Adrenal gland (tissue), 12 donors: Measurements from ENCODE around the gene MPHOSPH10. TPM values are rescaled to one million over a fixed set of nuclear protein-coding genes. Genes with fewer than 3 reads are reported as not detected.

Experiments
- DNase-seq, 7 donors: peaks; one replicate each; pipeline ENCODE4 v3.0.0-alpha.2; 2019 to 2020
- H3K27ac ChIP-seq, 5 donors: fragments of 200-600 bp; sonication (generic) in 4 of 5; 1 replicate in 3 of 5; 2 replicates in 2 of 5; pipeline versions ENCODE4 v1.5.1 to v1.8.0; 2016 to 2020; ENCODE audit warnings: mild to moderate bottlenecking in 1 of 5
- H3K27me3 ChIP-seq: fragments of 200-600 bp; 2 replicates; pipeline ENCODE4 v1.8.0; 2021
- H3K36me3 ChIP-seq, 2 donors: fragments of 200-600 bp; replicated peaks in 1 of 2; 1 replicate in 1 of 2; 2 replicates in 1 of 2; pipeline versions ENCODE4 v1.5.1 to v1.8.0; 2018 to 2022
- H3K4me1 ChIP-seq, 2 donors: fragments of 200-600 bp; replicated peaks in 1 of 2; 1 replicate in 1 of 2; 2 replicates in 1 of 2; pipeline versions ENCODE4 v1.5.1 to v1.8.0; 2018 to 2021
- H3K4me3 ChIP-seq, 4 donors: fragments of 200-600 bp; sonication (generic) in 3 of 4; one replicate each; pipeline ENCODE4 v1.5.1; 2016 to 2018
- H3K9me3 ChIP-seq, 3 donors: fragments of 200-600 bp; sonication (generic) in 1 of 3; replicated peaks in 1 of 3; 1 replicate in 2 of 3; 2 replicates in 1 of 3; pipeline versions ENCODE4 v1.5.1 to v1.8.0; 2016 to 2021
- POLR2A ChIP-seq, 2 donors: fragments of 450-650 bp; IDR thresholded peaks; one replicate each; pipeline ENCODE4 v1.6.1; 2017; ENCODE audit warnings: antibody characterized with exemption in 2 of 2, mild to moderate bottlenecking in 2 of 2, moderate library complexity in 1 of 2
- WGBS, 4 donors: extraction: QIAGEN DNeasy Blood & Tissue Kit in 2 of 4; methylation state at CpG; one replicate each; pipeline versions ENCODE4 v1.1.5 to v1.1.7; 2013 to 2017; 5-methylcytosine and 5-hydroxymethylcytosine counted together
- intact Hi-C, 2 donors: fragments of 100-400 bp; cut with DNase I; formaldehyde crosslinking; loops; one replicate each; pipeline versions ENCODE4 v1.14.1 to v1.15.0; 2022 to 2023
- polyA plus RNA-seq, 3 donors: library from polyadenylated mRNA; stranded (reverse); fragments of 200-250 nt in 2 of 3; fragments of 350-450 nt in 1 of 3; fragmentation: Illumina TruSeq in 1 of 3; extraction: RNeasy Lipid Tissue Mini Kit (QIAGEN cat#74804) in 1 of 3; gene quantifications; one replicate each; pipeline ENCODE4 v1.2.3, GENCODE V29; 2013 to 2014
- total RNA-seq, 9 donors: library from RNA; depleted of rRNA in 4 of 9; stranded (reverse); fragments of >200 nt in 4 of 9; fragments of 120-200 nt in 1 of 9; fragmentation: NEBNext Ultra II Directional in 1 of 9; extraction: Animal tissue kit (Norgen Biotek cat#: 25700) in 1 of 9; gene quantifications; one replicate each; pipeline versions ENCODE4 v1.1.0 to v1.2.4, GENCODE V29; 2013 to 2023
- TF ChIP-seq, protein P1 (sequence below), 6 experiments: fragments of 450-650 bp in 4 of 6; fragments of 200-600 bp in 2 of 6; sonication (generic) in 1 of 6; IDR thresholded peaks; 1 replicate in 5 of 6; 2 replicates in 1 of 6; pipeline versions ENCODE4 v1.5.1 to v1.8.0; 2016 to 2021; ENCODE audit warnings: antibody characterized with exemption in 6 of 6, mild to moderate bottlenecking in 2 of 6, moderate library complexity in 1 of 6
- donor health status: healthy with polysubstance abuse.
- donor health status: Bipolar disorder and iron deficiency.
- donor health status: DM: yes; HTN: yes; CAD: no.
- donor health status: DM: no; HTN: no; CAD: no.
- donor health status: DM: no; HTN: no; CAD: no.
- donor health status: DM: yes; HTN: yes; CAD: no.

MPHOSPH10 gene
- total and polyA plus RNA-seq, 12 donors, result 9.4 to 62.1 (median 28.8) TPM

DNA sequence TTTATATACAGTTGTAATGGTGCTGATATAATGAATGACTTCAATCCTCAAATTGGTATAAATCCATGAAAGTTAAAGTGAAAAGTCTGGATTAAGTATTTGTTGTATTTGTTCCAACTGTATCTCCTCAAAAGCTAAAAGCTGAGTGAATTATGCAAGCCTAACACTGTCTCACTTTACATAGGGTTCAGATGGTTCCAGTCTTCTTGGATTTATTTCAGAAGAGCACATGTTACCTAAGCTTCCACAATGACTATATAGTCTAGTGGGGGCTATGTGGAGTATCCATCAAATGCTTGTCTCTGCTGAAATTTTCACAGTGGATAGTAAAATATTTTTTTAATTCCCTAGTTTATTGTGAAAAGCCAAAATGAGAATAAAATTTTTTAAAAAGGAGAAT, 13.4 kb upstream of the MPHOSPH10 start:
- Histone ChIP-seq H3K27me3 (no peaks in the 10 kb centered on the region), H3K4me1 (no peaks in the 10 kb centered on the region), H3K27ac (no peak overlapping the region), H3K36me3 (peaks cover 0 to 20% of the 10 kb centered on the region in 2 donors), H3K4me3 (no peak overlapping the region), H3K9me3 (peaks cover 0 to 4% (median 0%) of the 10 kb centered on the region in 3 donors)
- no peak for DNase-seq
- intact Hi-C loops, result no loop called here
- TF ChIP-seq POLR2A (IDR thresholded peaks at IDR 0.05), result no peak
- TF ChIP-seq, protein P1, sequence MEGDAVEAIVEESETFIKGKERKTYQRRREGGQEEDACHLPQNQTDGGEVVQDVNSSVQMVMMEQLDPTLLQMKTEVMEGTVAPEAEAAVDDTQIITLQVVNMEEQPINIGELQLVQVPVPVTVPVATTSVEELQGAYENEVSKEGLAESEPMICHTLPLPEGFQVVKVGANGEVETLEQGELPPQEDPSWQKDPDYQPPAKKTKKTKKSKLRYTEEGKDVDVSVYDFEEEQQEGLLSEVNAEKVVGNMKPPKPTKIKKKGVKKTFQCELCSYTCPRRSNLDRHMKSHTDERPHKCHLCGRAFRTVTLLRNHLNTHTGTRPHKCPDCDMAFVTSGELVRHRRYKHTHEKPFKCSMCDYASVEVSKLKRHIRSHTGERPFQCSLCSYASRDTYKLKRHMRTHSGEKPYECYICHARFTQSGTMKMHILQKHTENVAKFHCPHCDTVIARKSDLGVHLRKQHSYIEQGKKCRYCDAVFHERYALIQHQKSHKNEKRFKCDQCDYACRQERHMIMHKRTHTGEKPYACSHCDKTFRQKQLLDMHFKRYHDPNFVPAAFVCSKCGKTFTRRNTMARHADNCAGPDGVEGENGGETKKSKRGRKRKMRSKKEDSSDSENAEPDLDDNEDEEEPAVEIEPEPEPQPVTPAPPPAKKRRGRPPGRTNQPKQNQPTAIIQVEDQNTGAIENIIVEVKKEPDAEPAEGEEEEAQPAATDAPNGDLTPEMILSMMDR (IDR thresholded peaks at IDR 0.05), result no peak

DNA sequence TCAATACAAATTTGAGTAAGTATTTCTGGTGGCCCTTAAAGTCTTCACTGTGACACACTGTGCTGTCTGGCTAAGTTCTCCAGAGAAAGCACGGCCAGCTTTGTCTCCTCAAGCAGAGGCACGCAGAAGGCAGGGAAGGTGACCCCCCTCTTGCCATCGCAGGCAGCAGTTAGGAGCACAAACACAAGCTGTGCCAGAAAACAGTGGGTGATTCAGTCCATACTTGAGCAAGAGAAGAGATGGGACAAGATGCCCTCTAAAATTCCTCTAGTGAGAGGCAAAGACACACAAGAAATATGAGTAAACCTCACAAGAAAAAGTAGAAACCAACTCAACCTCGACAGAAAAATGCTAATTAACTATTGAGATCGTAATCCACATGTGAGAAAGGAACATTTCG, 10.2 kb upstream of the MPHOSPH10 start:
- Histone ChIP-seq H3K9me3 (no peaks in the 10 kb centered on the region), H3K27me3 (no peaks in the 10 kb centered on the region), H3K4me1 (no peaks in the 10 kb centered on the region), H3K36me3 (peaks cover 0 to 29% of the 10 kb centered on the region in 2 donors), H3K27ac (no peak overlapping the region), H3K4me3 (no peak overlapping the region)
- intact Hi-C loops, result no loop called here
- TF ChIP-seq, protein P1 (IDR thresholded peaks at IDR 0.05), result no peak
- no peak for TF ChIP-seq POLR2A (IDR thresholded peaks at IDR 0.05)
- DNase-seq, result no peak
- WGBS, 4 donors, result 90% methylated on average over 6 of the region's 6 CpGs

DNA sequence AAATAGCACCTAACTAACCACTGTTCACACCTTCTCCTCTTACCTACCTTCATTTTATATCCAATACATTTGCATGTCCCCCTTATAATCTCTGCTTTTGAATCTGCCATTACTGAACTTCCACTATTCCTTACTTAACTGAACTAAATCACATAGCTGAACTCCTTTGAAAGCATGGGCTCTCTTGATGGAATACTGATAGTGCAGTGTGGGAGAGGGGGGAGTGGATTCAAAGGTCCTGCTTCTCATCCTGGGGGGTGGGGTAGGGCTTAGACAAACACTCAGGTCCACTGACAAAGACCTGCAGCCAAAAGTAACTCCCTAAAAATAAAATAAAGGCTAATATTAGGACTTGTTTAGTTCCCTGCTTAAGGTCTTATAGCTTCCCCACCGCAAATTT, 9.0 kb upstream of the MPHOSPH10 start:
- intact Hi-C loops, result no loop called here
- Histone ChIP-seq H3K4me3 (no peak overlapping the region), H3K27me3 (no peaks in the 10 kb centered on the region), H3K9me3 (no peaks in the 10 kb centered on the region), H3K27ac (no peak overlapping the region), H3K36me3 (peaks cover 0 to 26% of the 10 kb centered on the region in 2 donors), H3K4me1 (peaks cover 4 to 11% of the 10 kb centered on the region in 2 donors)
- WGBS, 4 donors, result 93 to 100% (median 100%) methylated on average over 1 of the region's 1 CpG
- TF ChIP-seq, protein P1 (IDR thresholded peaks at IDR 0.05), result no peak
- no peak for TF ChIP-seq POLR2A (IDR thresholded peaks at IDR 0.05)
- no peak for DNase-seq

DNA sequence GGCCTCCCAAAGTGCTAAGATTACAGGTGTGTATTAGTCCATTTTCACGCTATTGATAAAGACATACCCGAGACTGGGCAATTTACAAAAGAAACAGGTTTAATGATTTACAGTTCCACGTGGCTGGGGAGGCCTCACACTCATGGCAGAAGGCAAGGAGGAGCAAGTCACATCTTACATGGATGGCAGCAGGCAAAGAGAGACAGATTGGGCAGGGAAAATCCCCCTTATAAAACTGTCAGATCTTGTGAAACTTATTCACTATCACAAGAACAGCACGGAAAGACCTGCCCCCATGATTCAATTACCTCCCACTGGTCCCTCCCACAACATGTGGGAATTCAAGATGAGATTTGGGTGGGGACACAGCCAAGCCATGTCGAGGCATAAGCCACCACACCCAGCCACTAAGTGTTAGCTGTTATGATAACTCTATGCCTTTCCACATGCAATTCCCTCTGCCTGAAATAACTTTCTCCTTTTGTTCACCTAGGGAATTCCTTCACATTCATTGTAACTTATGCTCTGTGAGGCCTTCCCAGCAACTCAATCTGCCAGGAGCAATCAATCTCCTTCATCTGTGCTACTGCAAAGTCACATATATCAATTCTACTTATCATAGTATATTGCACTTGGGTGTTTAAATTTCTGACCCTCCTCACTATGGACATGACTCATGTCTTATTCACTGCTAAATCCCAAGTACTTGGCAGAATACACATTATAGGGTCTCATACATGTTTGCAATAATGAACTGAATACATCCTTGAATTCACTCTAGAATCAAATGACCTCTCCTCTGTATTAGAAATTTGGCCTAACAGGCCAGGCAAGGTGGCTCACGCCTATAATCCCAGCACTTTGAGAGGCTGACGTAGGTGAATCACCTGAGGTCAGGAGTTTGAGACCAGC, 7.8 kb upstream of the MPHOSPH10 start:
- H3K27me3 ChIP-seq, result no peaks in the 10 kb centered on the region
- intact Hi-C loops, result no loop called here
- H3K27ac ChIP-seq, result no peak overlapping the region
- no peaks in the 10 kb centered on the region for H3K9me3 ChIP-seq
- no peak for TF ChIP-seq POLR2A (IDR thresholded peaks at IDR 0.05)
- TF ChIP-seq, protein P1 (IDR thresholded peaks at IDR 0.05), result no peak
- no peak overlapping the region for H3K4me3 ChIP-seq
- no peak for DNase-seq
- peaks cover 4 to 23% of the 10 kb centered on the region in 2 donors for H3K4me1 ChIP-seq
- H3K36me3 ChIP-seq, result peaks cover 0 to 25% of the 10 kb centered on the region in 2 donors
- WGBS, 4 donors, result 92 to 98% (median 96%) methylated on average over 7 of the region's 7 CpGs
